HUDEP-2 (cell line): ENCODE data around the gene CNTN4.

Experiments used
- DNase-seq, 76 experiments: peaks; one replicate each; lab custom pipeline; 2025; ENCODE audit not compliant: unreplicated experiment in 76 of 76; lab: John Stamatoyannopoulos, UW

Gene CNTN4

GRCh38 chr3:3069723-3070122 is 971.1 kb downstream of the CNTN4 start:
- no peak for DNase-seq

GRCh38 chr3:3071136-3071535 is 972.5 kb downstream of the CNTN4 start:
- DNase-seq = no peak

GRCh38 chr3:3074551-3075257 is 976.0 kb downstream of the CNTN4 start:
- no peak for DNase-seq

- no peak for DNase-seq
Measured at GRCh38 chr3:3080309-3080708, 981.6 kb downstream of the CNTN4 start.

- no peak for DNase-seq
Measured at GRCh38 chr3:3081381-3082233, 982.9 kb downstream of the CNTN4 start.

GRCh38 chr3:3082234-3082924 is 983.7 kb downstream of the CNTN4 start:
- DNase-seq = no peak

- DNase-seq = no peak
Measured at GRCh38 chr3:3084890-3085289, 986.2 kb downstream of the CNTN4 start.

- DNase-seq = no peak
Measured at GRCh38 chr3:3085782-3086181, 987.1 kb downstream of the CNTN4 start.

- DNase-seq = no peak
Measured at GRCh38 chr3:3086239-3086638, 987.6 kb downstream of the CNTN4 start.

- DNase-seq = no peak
Measured at GRCh38 chr3:3087279-3087678, 988.6 kb downstream of the CNTN4 start.

- DNase-seq = no peak
Measured at GRCh38 chr3:3087716-3088465, 989.2 kb downstream of the CNTN4 start.

GRCh38 chr3:3089017-3089416 is 990.4 kb downstream of the CNTN4 start:
- DNase-seq = no peak

- no peak for DNase-seq
Measured at GRCh38 chr3:3097958-3098357, 999.3 kb downstream of the CNTN4 start.

- no peak for DNase-seq
Measured at GRCh38 chr3:3101660-3102458, 1003.2 kb downstream of the CNTN4 start.

- DNase-seq = no peak
Measured at GRCh38 chr3:3102751-3103150, 1004.1 kb downstream of the CNTN4 start.

- DNase-seq = no peak
Measured at GRCh38 chr3:3105246-3105645, 1006.6 kb downstream of the CNTN4 start.

GRCh38 chr3:3105815-3106214 is 1007.1 kb downstream of the CNTN4 start:
- no peak for DNase-seq

GRCh38 chr3:3107181-3107580 is 1008.5 kb downstream of the CNTN4 start:
- DNase-seq = no peak
